HG02759 (cell line): ENCODE data around the gene CEP112.

Source experiments
- ATAC-seq: cut with Tn5 transposase; IDR thresholded peaks from one replicate; pipeline ENCODE4 v1.9.1; 2021; ENCODE audit warnings: mild to moderate bottlenecking, moderate library complexity; ENCODE audit not compliant: unreplicated experiment

Gene CEP112

DNA sequence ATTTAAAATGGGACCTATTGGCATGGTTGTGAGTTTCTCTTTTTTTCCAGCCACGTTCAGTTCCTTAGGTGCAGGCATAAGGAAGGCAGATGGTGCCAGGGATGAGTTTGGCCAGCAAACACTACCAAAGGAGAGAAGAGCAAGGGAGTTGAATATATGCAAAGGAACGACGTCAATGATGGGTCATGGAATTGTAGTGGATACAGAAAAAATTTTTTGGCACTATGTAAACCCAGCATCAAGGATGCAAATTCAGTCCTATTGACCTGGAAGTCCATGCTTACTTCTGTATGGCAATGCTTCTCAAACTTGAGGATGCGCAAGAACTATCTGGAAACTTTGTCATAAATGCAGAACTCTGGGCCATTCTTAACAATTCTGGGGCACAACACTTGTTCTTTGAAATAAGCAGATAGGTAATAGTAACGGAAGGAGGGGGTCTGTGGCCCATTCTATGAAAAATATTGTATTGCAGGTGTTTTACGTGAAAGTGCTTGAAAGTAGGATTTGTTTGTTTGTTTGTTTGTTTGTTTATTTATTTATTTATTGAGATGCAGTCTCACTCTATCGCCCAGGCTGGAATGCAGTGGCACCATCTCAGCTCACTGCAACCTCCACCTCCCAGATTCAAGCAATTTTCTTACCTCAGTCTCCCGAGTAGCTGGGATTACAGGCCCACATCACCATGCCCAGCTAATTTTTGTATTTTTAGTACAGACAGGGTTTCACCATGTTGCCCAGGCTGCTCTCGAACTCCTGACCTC, 19.3 kb upstream of the CEP112 start:
- no peak for ATAC-seq

DNA sequence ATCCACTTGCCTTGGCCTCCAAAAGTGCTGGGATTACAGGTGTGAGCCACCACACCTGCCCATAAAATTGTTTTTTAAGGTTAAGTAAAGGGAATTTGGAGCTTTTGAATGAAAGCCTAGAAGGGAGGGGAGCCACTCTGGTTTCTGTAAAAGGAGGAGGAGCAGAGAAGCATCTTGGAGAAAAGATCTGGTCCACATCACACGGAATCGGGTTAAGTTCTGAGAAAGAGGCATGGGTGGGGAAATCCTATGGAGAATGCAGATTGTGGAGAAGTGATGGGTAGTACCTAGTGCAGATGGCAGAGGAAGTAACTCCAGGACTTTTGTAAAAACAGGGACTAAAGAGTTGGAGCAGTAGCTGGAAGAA, 18.3 kb upstream of the CEP112 start:
- ATAC-seq, result no peak

DNA sequence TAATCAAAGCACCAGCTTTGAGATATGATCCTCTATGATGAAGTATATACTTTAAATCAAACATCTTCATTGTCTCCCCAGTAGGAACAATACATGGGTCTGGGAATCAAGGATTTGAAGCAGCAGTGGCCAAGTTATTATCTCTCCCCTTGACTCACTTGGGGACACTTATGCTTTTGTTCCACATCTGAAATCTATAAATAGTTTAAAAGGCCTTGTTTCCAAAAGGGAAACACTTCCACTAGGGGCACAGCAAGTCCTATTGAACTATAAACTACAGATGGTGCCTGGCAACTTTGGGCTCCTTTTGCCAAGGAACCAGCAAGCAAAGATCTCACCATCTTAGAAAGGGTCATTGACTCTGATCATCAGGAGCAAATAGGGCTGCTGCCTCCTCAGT, 16.0 kb upstream of the CEP112 start:
- ATAC-seq, result no peak

DNA sequence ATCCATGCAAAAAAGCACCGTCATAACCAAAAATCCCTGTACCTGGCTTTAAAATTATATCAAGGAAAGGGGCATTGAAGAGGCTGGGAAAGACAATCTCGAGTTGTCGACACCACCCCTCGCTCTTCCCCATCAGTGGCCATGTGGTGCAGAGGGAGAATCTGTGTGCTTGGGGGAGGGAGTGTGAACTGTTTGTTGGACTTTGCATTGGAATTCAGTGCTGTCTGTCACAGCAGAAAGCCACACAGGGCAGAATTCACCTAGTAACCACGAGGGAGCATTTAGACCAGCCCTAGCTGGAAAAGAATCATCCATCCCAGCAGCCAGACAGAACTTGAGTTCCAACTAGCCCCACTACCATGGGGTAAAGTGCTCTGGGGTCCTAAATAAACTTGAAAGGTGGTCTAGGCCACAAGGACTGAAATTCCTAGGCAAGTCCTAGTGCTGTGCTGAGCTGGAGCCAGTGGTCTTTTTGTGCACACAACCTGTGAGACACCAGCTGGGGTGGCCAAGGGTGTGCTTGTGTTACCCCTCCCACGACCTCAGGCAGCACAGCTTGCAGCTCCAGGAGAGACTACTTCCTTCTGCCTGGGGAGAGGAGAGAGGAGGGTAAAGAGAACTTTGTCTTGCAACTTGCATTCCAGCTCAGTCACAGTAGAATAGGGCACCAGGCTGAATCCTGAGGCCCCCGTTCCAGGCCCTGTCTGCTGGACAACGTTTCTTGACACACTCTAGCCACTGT, 11.5 kb upstream of the CEP112 start:
- ATAC-seq, result no peak

DNA sequence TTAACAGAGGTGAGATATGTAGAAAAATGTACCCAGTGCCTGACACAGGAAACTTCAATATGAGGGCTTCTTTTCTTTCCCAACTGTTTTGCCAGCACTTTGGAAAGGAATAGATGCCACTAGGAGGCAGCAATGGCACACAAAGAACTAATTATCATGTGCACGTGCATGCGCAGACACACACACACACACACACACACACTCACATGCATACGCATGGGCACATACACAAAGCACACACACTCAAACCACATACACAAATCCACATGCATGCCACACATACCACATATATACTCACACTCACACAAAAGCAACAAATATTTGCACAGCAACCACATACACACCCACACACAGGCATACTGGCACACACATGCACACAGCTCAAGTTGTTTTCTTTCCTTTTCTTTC, 8.8 kb upstream of the CEP112 start:
- no peak for ATAC-seq

DNA sequence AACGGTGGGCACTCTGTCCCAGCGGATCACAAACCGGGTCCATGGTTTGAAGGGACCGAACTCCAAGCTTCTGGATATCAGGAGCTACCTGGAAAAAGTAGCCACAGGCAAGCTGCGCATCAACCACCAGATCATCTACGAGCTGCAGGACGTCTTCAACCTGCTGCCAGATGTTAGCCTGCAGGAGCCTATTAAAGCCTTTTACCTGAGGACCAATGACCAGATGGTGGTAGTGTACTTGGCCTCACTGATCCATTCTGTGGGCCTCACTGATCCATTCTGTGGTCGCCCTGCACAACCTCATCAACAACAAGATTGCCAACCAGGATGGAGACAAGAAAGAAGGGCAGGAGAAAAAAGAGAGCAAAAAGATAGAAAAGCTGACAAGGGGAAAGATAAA, 6.3 kb upstream of the CEP112 start:
- ATAC-seq, result no peak

DNA sequence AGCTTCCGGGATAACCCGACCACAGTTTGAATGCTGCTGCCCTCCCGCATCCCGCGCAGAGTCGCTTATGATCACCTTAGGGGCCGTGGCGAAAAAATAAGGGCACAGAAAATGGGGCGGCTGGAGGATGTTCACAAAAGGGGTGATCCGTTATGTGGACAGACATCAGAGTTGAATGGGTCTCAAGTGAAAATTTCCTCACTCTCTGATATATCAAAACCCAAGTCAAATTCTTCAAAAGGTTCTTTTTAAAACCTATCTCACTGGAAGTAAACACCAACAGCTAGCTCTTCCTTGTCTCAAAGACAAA, 400 bp upstream of the CEP112 start:
- no peak for ATAC-seq

DNA sequence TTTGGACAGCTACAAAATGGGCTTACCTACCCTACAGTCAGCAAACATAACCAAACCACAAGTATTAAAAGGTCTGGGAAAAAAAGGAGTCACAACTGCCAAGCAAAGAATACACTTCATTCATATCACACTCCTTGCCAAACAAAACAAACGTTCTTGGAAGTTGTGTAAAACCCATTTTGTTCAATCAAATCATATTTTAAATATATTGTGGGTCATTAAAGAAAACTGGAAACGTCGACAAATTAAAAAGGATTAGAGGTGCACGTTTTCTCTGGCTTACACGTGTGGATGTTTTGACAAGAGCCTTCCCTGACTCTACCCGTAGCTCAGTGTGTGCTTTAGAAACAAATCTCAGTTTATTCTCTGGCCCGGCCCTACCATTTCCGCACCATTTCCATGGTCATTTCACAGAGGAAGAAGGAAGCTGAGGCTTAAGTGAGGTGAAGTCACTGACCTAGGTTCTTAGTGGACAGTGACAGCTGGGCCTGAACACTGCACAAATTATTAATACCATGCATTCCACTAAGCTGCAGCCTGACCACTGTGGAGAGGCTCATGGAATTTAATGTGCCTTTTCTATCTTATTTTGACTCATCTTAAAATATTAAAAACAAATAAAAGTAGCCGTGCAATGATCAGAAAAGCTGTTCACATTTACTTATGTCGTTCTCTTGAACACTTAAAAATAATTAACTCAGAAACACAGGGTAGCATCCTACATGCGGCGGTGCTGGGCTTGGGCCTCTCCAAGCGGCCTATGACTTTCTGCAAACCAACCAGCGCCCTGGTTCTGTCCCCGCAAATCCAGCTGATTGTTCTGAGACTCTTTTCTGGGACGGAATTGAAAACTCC, 968 bp downstream of the CEP112 start:
- no peak for ATAC-seq

DNA sequence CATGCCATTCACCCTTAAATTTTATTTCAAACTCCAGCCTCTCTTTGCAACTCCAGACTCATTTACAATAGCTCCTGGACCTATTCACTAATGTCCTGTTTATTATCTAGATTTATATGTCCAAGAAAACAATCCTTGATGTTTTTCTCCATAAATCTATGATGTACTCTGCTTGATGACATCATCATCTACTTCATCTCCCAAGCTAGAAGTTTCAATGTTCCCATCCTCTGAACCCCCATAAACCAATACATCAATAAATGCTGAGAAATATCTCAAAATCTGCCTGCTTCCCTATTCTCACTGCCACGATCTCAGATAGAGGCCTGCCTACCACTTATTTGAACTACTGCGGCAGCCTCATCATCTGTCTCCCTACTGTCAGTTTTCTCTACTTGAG, 4.2 kb downstream of the CEP112 start:
- ATAC-seq, result no peak

DNA sequence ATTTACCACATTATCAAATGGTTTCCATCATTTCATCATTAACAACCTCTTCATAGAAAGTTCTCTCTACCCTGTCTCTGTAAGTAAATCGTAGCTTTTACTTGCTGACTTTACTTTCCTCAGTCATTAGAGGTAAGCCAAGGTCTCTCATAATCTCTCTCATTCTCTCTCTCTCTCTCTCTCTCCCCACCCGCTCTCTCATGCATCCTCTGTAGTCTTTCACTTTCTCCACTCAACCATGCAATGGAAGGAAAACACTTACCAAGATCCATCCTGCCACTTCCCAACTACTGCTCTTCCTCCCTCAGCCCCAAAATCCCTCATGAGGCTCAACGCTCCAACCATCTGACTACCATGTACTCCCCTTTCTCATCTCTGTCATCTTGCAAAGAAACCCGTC, 6.1 kb downstream of the CEP112 start:
- ATAC-seq, result no peak

DNA sequence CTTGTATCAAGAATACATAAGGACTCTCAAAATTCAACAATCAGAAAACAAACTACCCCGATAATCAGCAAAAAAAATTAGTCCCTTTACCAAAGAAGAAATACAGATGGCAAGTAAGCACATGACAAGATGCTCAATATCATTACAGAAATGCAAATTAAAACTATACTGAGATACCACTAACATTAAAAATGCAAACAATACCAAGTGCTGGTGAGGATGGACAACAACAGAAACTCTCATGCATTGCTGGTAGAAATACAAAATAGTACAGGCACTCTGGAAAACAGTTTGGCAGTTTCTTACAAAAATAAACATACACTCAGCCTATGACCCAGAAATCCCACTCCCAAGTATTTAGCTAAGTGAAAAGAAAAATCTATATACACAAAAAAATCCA, 7.5 kb downstream of the CEP112 start:
- no peak for ATAC-seq

DNA sequence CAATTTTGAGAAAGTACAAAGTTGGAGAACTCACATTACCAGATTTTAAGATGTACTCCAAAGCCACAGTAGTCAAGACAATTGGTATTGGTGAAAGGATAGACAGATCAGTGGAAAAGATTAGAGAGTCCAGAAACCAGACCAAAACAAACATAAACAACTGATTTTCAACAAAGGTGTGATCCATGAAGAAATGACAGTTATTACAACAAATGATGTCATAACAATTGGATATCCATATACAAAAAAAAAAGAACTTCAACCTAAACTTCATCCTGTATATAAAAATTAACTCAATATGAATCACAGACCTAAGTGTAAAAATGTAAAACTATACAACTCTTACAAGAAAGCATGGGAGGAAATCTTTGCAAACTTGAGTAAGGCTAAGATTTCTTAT, 8.4 kb downstream of the CEP112 start:
- no peak for ATAC-seq

DNA sequence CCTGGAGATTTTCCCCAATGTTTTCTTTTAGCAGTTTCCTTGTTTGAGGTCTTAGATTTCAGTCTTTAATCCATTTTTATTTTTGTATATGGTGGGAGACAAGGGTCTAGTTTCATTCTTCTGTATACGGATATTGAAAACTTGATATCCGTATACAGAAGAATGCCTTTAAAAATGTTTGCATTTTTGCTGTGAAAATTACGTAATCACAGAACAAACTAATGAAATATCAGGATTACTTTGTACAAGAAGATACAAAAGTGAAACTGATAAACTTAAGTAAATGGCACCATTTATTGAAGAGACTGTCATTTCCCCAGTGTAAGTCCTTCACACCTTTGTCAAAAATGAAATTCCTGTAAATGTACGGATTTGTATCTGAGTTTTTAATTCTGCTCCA, 13.3 kb downstream of the CEP112 start:
- no peak for ATAC-seq

DNA sequence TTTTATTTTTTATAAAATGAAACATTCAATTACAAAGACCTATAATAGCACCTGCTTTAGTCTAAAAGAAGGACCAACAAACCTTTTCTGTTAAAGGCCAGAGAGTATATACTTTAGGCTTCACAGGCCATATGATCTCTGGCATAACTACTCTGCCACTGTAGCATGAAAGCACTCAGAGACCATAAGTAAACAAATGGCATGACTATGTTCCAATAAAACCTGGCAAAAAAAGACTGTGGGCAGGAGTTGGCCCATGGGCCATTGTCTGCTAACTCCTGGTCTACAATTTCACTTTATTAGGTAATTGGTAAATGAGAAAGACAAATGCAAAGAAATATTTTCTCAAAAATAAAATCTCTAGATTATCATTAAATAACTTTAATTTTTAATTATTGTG, 14.9 kb downstream of the CEP112 start:
- no peak for ATAC-seq

DNA sequence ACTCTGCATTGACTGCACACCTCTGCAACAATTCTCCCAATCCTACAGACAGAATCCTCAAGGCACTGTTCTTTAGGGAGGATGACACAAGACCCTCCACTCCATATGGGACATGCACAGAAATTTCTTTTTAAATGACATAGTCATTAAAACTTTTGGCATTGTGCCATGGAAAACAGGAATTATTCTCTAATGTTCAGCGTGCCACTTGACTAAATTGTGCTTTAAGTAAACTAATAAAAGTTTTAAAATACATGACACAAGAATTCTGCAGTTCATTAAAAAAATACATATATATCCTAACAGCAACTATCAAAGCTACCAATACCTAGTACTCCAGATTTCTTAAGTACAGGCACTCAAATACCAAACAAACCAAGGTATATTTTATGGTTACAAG, 16.0 kb downstream of the CEP112 start:
- no peak for ATAC-seq

DNA sequence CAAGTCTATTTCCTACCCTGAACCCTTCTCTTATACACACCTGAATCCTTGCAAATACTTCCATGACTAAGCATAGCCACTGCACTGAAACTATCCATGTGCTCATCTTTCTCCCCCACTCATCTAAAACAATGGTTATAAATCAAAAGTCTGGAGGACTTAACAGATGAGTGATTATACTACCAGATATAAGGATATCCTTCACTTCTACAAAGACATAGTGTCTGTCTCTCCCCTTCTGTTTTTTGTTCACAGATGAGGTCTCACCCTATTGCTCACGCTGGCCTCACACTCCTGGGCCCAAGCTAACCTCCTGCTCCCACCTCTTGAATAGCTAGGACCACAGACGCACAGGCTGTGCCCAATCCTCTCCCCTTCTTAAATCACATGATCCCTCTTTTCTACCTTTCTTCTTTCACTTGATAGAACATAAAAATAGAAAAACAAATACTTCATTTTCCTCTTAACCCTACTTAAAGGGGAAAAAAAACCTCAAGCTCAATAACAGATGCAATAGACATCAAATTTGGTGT, 19.2 kb downstream of the CEP112 start:
- ATAC-seq, result no peak

DNA sequence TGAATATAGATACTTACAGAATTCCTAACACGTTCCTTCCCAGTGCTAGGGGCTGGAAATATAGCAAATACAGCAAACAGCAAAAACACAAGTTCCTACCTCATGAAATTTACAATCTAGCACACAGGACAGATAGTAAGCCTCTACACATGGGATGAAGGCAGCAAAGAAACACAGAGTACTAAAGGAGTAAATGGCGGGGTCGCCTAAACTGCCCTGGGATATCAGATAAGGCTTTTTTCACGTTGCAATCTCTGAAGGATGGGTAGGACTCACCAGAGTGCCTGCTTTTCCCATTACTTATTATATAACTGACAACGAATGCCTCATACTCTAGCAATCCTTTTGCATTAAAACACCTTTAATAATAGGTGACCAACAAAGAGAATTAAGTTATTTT, 19.8 kb downstream of the CEP112 start:
- no peak for ATAC-seq

DNA sequence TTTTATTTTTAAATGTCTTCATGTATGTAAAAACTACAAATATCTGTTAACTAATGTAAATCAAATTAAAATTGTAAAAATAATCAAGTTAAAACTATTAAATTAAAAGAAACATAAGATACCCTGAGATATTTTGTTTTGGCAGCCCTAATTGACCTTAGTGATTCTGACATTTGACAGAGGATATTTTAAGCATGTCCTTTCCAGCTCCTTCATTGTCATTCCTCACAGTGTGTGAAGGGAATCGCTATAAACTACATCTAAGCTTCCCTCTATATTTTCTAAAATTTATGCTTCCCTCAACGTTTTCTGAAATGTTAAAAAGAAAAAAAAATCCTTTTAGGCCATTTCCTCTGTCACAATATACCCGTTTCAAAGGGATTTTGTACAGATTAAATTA, 20.2 kb downstream of the CEP112 start:
- ATAC-seq, result no peak

DNA sequence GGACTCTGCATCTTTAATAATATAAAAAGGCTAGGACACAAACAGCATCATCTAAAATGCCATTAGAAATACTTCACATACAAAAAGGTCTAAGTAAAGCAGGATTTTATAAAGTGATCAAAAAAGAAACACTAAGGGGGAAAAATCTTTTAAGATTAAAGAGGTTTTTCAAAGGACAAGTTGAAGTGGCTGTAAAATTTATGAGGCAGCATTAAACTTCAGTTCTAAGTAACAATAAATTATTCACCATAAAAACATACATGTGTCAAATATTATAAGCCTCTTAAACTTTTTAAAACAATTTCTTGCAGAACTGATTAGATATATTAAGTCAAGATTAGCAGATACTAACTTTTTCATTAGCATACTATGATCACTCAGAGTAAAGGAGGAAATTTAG, 20.8 kb downstream of the CEP112 start:
- no peak for ATAC-seq

DNA sequence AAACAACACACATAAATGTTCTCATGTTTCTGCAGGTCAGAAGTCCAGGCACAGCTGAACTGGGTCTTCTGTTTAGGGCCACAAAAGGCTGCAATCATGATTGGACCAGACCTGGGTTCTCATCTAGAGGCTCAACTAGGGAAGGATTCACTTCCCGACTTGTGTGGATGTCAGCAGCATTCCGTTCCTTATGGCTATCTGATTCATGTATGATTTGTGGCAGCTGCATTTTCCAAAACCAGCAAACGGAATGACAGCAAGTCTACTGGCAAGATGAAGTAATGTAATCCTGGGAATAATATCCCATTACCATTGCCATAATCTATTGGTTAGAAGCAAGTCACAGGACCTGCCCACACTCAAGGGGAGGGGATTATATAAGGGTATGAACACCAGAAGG, 22.1 kb downstream of the CEP112 start:
- ATAC-seq, result no peak

DNA sequence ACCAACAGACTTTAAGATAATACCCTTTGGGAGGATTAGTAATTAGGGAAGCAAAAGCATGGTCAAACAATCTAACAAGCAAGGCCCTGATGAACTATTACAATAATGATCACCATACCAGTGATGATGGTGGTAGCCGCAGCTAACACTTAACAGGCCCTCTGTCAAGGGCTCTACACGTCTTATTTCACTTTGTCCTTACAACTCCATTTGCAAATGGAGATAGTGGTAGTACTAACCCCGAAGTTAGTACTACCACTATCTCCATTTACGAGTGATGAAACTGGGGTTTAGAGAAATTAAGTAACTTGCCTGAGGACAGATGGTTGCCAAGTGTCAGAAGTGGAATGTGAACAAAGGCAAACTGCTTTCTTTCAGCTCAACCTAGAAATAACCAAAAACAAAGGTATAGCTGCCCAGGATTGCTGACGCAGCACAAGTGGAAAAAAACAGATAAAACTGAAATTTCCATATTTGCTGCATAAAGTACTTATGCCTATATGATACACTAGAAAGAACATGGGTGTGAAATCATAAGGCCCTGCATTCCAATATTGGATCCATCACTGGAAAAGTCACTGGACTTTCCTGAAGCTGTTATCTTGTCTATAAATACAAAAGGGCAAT, 24.6 kb downstream of the CEP112 start:
- no peak for ATAC-seq
